GM12864 (cell line): ENCODE results near the gene WHAMM.

Experiments
- DNase-seq: peaks from one replicate; pipeline ENCODE4 v3.0.0-alpha.2; 2011; ENCODE audit warnings: low read depth
- H3K4me3 ChIP-seq: 2 replicates; pipeline ENCODE4 v1.5.1; 2011; ENCODE audit warnings: mild to moderate bottlenecking, low read depth, low read length, control low read depth
- TF ChIP-seq, protein P1 (sequence below): IDR thresholded peaks from 2 replicates; pipeline ENCODE4 v1.5.1; 2011; ENCODE audit warnings: low read depth, mild to moderate bottlenecking, moderate library complexity, low read length, control low read depth, inconsistent platforms; ENCODE audit errors: missing control alignments

Gene WHAMM

DNA sequence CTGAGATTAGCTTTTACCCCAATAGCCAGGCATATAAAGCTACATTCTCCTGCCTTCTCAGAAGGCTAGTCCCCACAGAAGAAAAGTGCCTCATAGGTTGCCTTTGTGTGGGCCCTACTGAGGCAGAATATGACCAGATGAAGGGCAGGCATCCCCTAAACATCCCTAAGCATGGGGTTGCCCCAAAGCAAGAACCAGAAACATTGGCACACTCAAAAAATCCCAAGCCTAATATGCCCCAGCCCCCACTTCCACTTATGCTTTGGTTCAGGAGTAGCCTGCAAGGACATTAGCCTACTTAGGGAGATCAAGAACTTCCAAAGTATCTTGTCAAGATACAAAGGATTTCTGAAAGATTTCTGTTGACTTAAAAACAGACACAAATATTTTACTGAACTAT, 29.7 kb downstream of the WHAMM start:
- no peak for DNase-seq
- TF ChIP-seq, protein P1, sequence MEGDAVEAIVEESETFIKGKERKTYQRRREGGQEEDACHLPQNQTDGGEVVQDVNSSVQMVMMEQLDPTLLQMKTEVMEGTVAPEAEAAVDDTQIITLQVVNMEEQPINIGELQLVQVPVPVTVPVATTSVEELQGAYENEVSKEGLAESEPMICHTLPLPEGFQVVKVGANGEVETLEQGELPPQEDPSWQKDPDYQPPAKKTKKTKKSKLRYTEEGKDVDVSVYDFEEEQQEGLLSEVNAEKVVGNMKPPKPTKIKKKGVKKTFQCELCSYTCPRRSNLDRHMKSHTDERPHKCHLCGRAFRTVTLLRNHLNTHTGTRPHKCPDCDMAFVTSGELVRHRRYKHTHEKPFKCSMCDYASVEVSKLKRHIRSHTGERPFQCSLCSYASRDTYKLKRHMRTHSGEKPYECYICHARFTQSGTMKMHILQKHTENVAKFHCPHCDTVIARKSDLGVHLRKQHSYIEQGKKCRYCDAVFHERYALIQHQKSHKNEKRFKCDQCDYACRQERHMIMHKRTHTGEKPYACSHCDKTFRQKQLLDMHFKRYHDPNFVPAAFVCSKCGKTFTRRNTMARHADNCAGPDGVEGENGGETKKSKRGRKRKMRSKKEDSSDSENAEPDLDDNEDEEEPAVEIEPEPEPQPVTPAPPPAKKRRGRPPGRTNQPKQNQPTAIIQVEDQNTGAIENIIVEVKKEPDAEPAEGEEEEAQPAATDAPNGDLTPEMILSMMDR = no peak
- no peak overlapping the region for H3K4me3 ChIP-seq

- TF ChIP-seq, protein P1 = no peak
- no peak overlapping the region for H3K4me3 ChIP-seq
- no peak for DNase-seq
Observed at GRCh38 chr15:82840166-82840565, 30.7 kb downstream of the WHAMM start.

- TF ChIP-seq, protein P1 = no peak
- DNase-seq = no peak
- H3K4me3 ChIP-seq = no peak overlapping the region
Observed at GRCh38 chr15:82843566-82843965, 34.1 kb downstream of the WHAMM start.

GRCh38 chr15:82845686-82846085, 36.3 kb downstream of the WHAMM start:
- DNase-seq = no peak
- TF ChIP-seq, protein P1 = no peak
- no peak overlapping the region for H3K4me3 ChIP-seq

- TF ChIP-seq, protein P1 = no peak
- H3K4me3 ChIP-seq = no peak overlapping the region
- DNase-seq = no peak
Observed at GRCh38 chr15:82846621-82847020, 37.2 kb downstream of the WHAMM start.

- TF ChIP-seq, protein P1 = no peak
- no peak for DNase-seq
- H3K4me3 ChIP-seq = no peak overlapping the region
Observed at GRCh38 chr15:82847703-82848102, 38.3 kb downstream of the WHAMM start.

- DNase-seq = no peak
- TF ChIP-seq, protein P1 = no peak
Observed at GRCh38 chr15:82848241-82848993, 39.0 kb downstream of the WHAMM start.

More at GRCh38 chr15:82848241-82848993, 39.0 kb downstream of the WHAMM start:
- H3K4me3 ChIP-seq = no peak overlapping the region
